Measurements from ENCODE around the gene KRABD2.
"Not testable (repeated sequence)": the region's sequence is repeated elsewhere in the genome, so short reads cannot be mapped to it uniquely, and the experiment has no call there.

KRABD2 gene

DNA sequence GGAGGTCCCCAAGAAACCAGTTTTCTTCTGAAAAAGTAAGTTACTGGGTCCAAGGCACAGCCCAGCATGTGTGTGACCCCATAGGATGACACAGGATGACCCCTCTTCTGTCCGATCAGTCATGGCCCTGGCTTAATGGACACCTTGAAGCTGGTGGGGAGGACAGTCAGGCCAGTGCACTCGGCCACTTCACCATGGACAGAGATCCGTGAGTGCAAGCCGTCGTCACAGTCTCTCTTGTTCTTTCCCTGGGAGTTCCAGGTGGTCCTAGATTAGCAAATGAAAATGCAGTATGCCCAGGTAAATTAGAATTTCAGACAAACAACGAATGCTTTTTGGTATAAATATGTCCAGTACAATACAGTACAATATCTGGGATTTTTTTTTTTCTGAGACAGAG is 22.5 kb upstream of the KRABD2 start:
- TF ChIP-seq EZH2phosphoT487 (IDR thresholded peaks at IDR 0.05; ENCODE audit: borderline replicate concordance, low read depth, low read length), result no peak
- TF ChIP-seq, protein P1, sequence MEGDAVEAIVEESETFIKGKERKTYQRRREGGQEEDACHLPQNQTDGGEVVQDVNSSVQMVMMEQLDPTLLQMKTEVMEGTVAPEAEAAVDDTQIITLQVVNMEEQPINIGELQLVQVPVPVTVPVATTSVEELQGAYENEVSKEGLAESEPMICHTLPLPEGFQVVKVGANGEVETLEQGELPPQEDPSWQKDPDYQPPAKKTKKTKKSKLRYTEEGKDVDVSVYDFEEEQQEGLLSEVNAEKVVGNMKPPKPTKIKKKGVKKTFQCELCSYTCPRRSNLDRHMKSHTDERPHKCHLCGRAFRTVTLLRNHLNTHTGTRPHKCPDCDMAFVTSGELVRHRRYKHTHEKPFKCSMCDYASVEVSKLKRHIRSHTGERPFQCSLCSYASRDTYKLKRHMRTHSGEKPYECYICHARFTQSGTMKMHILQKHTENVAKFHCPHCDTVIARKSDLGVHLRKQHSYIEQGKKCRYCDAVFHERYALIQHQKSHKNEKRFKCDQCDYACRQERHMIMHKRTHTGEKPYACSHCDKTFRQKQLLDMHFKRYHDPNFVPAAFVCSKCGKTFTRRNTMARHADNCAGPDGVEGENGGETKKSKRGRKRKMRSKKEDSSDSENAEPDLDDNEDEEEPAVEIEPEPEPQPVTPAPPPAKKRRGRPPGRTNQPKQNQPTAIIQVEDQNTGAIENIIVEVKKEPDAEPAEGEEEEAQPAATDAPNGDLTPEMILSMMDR (conservative IDR thresholded peaks at IDR 0.05; ENCODE audit: low read length), result no peak
- CTCF ChIA-PET (ENCODE audit: unreplicated experiment), result no interaction called here
- POLR2A ChIA-PET, result no interaction called here

DNA sequence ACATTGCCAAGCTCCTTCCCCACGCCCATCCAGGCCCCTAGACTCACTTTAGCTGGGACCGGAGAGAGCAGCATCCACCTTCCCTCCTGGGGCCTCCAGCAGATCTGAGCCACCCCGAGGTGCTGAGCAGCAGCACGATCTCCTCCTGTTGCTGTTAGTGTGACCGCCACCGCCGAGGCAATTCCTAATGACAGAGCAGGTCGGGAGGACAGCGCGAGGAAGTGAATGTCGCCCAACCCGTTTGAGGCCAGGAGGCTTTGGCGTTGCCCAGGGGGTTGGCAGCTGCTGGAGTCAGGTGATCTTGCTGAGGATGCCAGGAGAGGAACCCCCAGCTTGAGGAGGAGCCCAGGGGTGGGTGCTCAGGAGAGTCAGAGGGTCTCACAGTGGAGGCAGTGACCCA is 21.1 kb upstream of the KRABD2 start, which contains the start of gene RNF222:
Gene RNF222 (minus strand): TSS at position 192 of the 400 bp plus-strand sequence. CDS start 4,366 bp downstream, outside the sequence.
- ChIA-PET CTCF (ENCODE audit: unreplicated experiment) (no interaction called here), POLR2A (interaction anchor here (0.6 to 1.0 kb wide), 2 partner anchors 12 to 46 kb away, joined by 3 read pairs; no protein-coding TSS in a partner anchor)
- peaks cover 12% of the 10 kb centered on the region for H3K4me1 ChIP-seq (ENCODE audit: insufficient read depth, low read length, poor library complexity, severe bottlenecking)
- no peaks in the 10 kb centered on the region for H3K9me2 ChIP-seq (ENCODE audit: insufficient read depth, low read length)
- no peak within 1 kb of the TSS for H3K27ac ChIP-seq (ENCODE audit: low read depth, low read length, poor library complexity, severe bottlenecking)
- no TSS peak for BruUV-seq (replicated peaks)
- H3K4me2 ChIP-seq (ENCODE audit: low read length), result no peak within 1 kb of the TSS
- DNase-seq (ENCODE audit: low spot score), result no peak
- TF ChIP-seq, protein P1 (conservative IDR thresholded peaks at IDR 0.05; ENCODE audit: low read length), result no peak
- no peak for TF ChIP-seq EZH2phosphoT487 (IDR thresholded peaks at IDR 0.05; ENCODE audit: borderline replicate concordance, low read depth, low read length)
- intact Hi-C loops (cut with micrococcal nuclease; ENCODE audit: unreplicated experiment), result no loop called here
- H3K36me3 ChIP-seq (ENCODE audit: insufficient read depth, low read length), result no peaks in the 10 kb centered on the region
- no peaks in the 10 kb centered on the region for H3K79me2 ChIP-seq (ENCODE audit: insufficient read depth, low read depth, low read length)
- H4K20me1 ChIP-seq (ENCODE audit: insufficient read depth, low read length), result no peaks in the 10 kb centered on the region
- H2AFZ ChIP-seq (ENCODE audit: low read length), result no peak within 1 kb of the TSS
- H3K9me3 ChIP-seq (ENCODE audit: low read length), result no peaks in the 10 kb centered on the region
- H3K4me3 ChIP-seq (ENCODE audit: low read depth, low read length, poor library complexity, severe bottlenecking), result no peak within 1 kb of the TSS

More for the DNA sequence above, 22.5 kb upstream of the KRABD2 start:
- no peak overlapping the region for H3K4me3 ChIP-seq (ENCODE audit: low read depth, low read length, poor library complexity, severe bottlenecking)
- no peaks in the 10 kb centered on the region for H3K9me3 ChIP-seq (ENCODE audit: low read length)
- intact Hi-C loops (cut with micrococcal nuclease; ENCODE audit: unreplicated experiment), result no loop called here
- peaks cover 3% of the 10 kb centered on the region for H3K4me1 ChIP-seq (ENCODE audit: insufficient read depth, low read length, poor library complexity, severe bottlenecking)
- H3K36me3 ChIP-seq (ENCODE audit: insufficient read depth, low read length), result no peaks in the 10 kb centered on the region
- H2AFZ ChIP-seq (ENCODE audit: low read length), result no peak overlapping the region
- no peak overlapping the region for H3K27ac ChIP-seq (ENCODE audit: low read depth, low read length, poor library complexity, severe bottlenecking)
- no TSS peak for BruUV-seq (replicated peaks)
- DNase-seq (ENCODE audit: low spot score), result no peak
- H3K79me2 ChIP-seq (ENCODE audit: insufficient read depth, low read depth, low read length), result no peaks in the 10 kb centered on the region
- H3K4me2 ChIP-seq (ENCODE audit: low read length), result no peak overlapping the region
- no peaks in the 10 kb centered on the region for H4K20me1 ChIP-seq (ENCODE audit: insufficient read depth, low read length)
- no peaks in the 10 kb centered on the region for H3K9me2 ChIP-seq (ENCODE audit: insufficient read depth, low read length)

DNA sequence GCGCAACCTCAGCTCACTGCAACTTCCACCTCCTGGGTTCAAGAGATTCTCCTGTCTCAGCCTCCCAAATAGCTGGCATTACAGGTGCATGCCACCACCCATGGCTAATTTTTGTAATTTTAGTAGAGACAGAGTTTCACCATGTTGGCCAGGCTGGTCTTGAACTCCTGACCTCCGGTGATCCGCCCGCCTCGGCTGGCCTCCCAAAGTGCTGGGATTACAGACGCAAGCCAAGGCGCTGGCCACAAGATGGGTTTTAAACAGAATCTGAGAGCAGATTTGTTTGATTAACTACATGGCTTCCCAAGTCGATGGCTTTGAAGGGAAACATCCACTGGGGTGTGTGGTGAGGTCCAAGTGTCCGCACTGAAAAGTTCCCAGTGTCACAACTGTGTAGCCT is 18.0 kb upstream of the KRABD2 start:
- H3K4me3 ChIP-seq (ENCODE audit: low read depth, low read length, poor library complexity, severe bottlenecking); H3K79me2 ChIP-seq (ENCODE audit: insufficient read depth, low read depth, low read length); BruUV-seq (replicated peaks); H3K9me2 ChIP-seq (ENCODE audit: insufficient read depth, low read length); DNase-seq (ENCODE audit: low spot score); intact Hi-C loops (cut with micrococcal nuclease; ENCODE audit: unreplicated experiment); H4K20me1 ChIP-seq (ENCODE audit: insufficient read depth, low read length); H3K36me3 ChIP-seq (ENCODE audit: insufficient read depth, low read length); CTCF ChIA-PET (ENCODE audit: unreplicated experiment); H3K9me3 ChIP-seq (ENCODE audit: low read length); H3K4me2 ChIP-seq (ENCODE audit: low read length); H2AFZ ChIP-seq (ENCODE audit: low read length); H3K27ac ChIP-seq (ENCODE audit: low read depth, low read length, poor library complexity, severe bottlenecking): not testable (repeated sequence)
- POLR2A ChIA-PET, result interaction anchor here (0.5 to 2.2 kb wide), 4 partner anchors 11 to 66 kb away, joined by 3 to 5 read pairs (median 4); no protein-coding TSS in a partner anchor
- H3K4me1 ChIP-seq (ENCODE audit: insufficient read depth, low read length, poor library complexity, severe bottlenecking), result peaks cover 12% of the 10 kb centered on the region

Measured in OCI-LY7 (cell line).